Activated CD8-positive, alpha-beta memory T cell treated with anti-CD3 and anti-CD28 coated beads, Interleukin-2, amount 10 ng/mL, durations not matched to agents 7 days and 5 days (primary cell): ENCODE data around the gene CYP3A5. TPM values are rescaled to one million over a fixed set of nuclear protein-coding genes. Genes with fewer than 3 reads are reported as not detected.

Source experiments
- ATAC-seq: fragments of 150-1000 bp; cut with Tn5 transposase; one replicate; pipeline ENCODE4 v1.10.0; 2021; ENCODE audit warnings: moderate library complexity
- CTCF ChIA-PET: fragments of 350-600 bp; sonication (Branson Sonifier 250); formaldehyde crosslinking; loops from one replicate; lab custom pipeline; 2021; ENCODE audit warnings: antibody characterized with exemption; lab: Charles Lee
- DNase-seq: peaks from one replicate; pipeline ENCODE4 v3.0.0-alpha.2; 2020
- H3K27ac Mint-ChIP-seq: one replicate; pipeline ENCODE4 v1.8.0; 2021; ENCODE audit warnings: mild to moderate bottlenecking, mixed read lengths
- H3K27me3 Mint-ChIP-seq: one replicate; pipeline ENCODE4 v1.8.0; 2021; ENCODE audit warnings: mixed read lengths
- H3K36me3 Mint-ChIP-seq: one replicate; pipeline ENCODE4 v1.8.0; 2021; ENCODE audit warnings: mild to moderate bottlenecking, mixed read lengths
- H3K4me1 Mint-ChIP-seq: one replicate; pipeline ENCODE4 v1.8.0; 2021; ENCODE audit warnings: mixed read lengths
- H3K4me3 Mint-ChIP-seq: one replicate; pipeline ENCODE4 v1.8.0; 2021; ENCODE audit warnings: mild to moderate bottlenecking, moderate library complexity, mixed read lengths
- H3K9me3 Mint-ChIP-seq: one replicate; pipeline ENCODE4 v1.8.0; 2022; ENCODE audit warnings: low read depth, mixed read lengths
- total RNA-seq, 2 experiments: library from RNA; stranded (reverse); gene quantifications; one replicate each; pipeline ENCODE4 v1.2.3, GENCODE V29; 2021

The CYP3A5 gene
- total RNA-seq, 2 experiments from 2014 or later, result not detected

DNA sequence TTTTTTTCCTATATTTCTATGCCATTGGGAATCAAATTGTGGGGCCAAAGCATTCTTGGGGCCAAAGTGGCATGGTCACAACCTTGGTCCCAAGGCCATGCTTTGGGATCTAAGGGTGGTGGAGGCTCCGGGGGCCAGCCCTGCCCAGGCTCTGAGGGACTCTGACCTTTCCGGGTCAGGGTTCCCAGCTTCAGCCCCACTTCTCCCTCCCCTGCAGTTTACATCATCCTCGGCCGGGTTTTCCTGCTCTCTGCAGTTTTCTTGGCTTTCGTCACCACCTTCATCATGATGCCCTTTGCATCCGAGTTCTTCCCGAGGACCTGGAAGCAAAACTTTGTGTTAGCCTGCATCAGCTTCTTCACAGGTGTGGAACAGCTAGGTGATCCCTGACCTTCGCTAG, 73.3 kb downstream of the CYP3A5 start:
- no peak for DNase-seq
- Mint-ChIP-seq H3K27me3 (no peaks in the 10 kb centered on the region), H3K27ac (no peak overlapping the region), H3K4me1 (peaks cover 4% of the 10 kb centered on the region), H3K36me3 (no peaks in the 10 kb centered on the region), H3K4me3 (no peak overlapping the region), H3K9me3 (no peaks in the 10 kb centered on the region)
- ATAC-seq, result no peak
- CTCF ChIA-PET, result no interaction called here

- Mint-ChIP-seq H3K4me3 (no peak overlapping the region), H3K36me3 (no peaks in the 10 kb centered on the region), H3K9me3 (no peaks in the 10 kb centered on the region), H3K4me1 (peaks cover 4% of the 10 kb centered on the region), H3K27ac (no peak overlapping the region), H3K27me3 (no peaks in the 10 kb centered on the region)
- no peak for ATAC-seq
- DNase-seq, result no peak
- CTCF ChIA-PET, result no interaction called here
Measured at GRCh38 chr7:99605527-99605926, 74.3 kb downstream of the CYP3A5 start.

DNA sequence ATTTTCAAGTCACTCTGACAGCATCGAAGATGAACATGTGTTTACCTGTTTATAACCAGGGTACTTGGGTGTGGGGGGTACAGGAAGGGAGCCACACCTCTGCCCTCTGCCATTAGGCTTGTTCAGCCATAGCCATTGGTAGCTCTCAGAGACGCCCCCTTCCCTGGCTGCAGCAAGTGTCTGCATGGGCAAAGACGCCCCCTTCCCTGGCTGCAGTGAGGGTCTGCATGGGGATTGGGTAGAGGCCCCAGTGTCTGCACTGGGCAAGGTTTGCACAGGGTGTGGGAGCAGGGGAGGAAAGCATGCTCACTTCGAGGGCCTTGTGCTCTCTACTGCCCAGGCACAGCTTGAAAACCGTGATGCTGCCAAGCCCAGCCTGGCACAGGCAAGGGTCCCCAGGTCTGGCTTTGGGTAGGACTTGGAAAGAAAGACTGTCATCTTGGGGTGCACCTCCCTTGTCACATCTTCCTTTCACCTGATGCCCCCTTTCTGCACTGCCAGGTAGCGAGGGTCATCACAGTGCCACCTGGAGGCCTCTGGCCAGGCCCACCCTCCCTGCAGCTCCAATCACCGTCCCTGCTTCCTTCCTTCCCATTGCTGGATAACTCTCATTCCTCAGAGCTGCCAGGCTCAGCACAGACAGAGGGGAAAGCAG, 78.0 kb downstream of the CYP3A5 start:
- CTCF ChIA-PET, result interaction anchor here (1.1 to 1.5 kb wide), 2 partner anchors 14 to 25 kb away, joined by 3 to 4 read pairs; no protein-coding TSS in a partner anchor
- Mint-ChIP-seq H3K4me3 (no peak overlapping the region), H3K9me3 (no peaks in the 10 kb centered on the region), H3K27ac (no peak overlapping the region), H3K36me3 (no peaks in the 10 kb centered on the region), H3K27me3 (no peaks in the 10 kb centered on the region), H3K4me1 (peaks cover 4% of the 10 kb centered on the region)
- ATAC-seq, result no peak
- DNase-seq, result no peak

DNA sequence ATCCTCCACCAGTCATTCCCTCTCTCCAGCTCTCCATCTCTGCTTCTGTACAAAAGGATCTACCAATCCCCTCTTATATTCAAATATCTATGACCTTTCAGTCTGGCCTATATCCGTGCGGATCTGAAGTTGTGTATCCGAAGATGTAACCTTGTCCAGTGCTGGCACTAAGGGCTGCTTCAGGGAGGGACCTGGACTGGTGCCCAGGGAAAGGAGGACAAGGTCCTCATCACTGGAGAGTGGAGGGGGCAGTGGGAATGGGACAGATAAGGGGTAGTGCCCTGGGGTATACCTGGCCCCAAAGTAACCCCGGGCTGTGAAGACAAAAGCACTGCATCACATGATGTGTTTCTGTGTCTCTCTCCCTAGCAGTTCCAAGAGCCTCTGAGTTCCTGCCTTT, 80.0 kb downstream of the CYP3A5 start:
- CTCF ChIA-PET, result no interaction called here
- Mint-ChIP-seq H3K36me3 (no peaks in the 10 kb centered on the region), H3K9me3 (no peaks in the 10 kb centered on the region)

More for the DNA sequence above, 80.0 kb downstream of the CYP3A5 start:
- Mint-ChIP-seq H3K27ac (no peak overlapping the region), H3K27me3 (no peaks in the 10 kb centered on the region), H3K4me1 (peaks cover 4% of the 10 kb centered on the region), H3K4me3 (no peak overlapping the region)
- ATAC-seq (no peak), DNase-seq (no peak)

Other genes starting within 250 kb of the CYP3A5 start
- 1 to 10 TPM; 5.8 to 8.9 TPM for gene PTCD1, start 241.2 kb downstream of the CYP3A5 start, total RNA-seq
- gene CPSF4, start 241.1 kb downstream of the CYP3A5 start, total RNA-seq, result 10 to 100 TPM; 72.2 to 75.4 TPM
- gene ATP5MF, start 213.8 kb downstream of the CYP3A5 start, total RNA-seq, result 100 to 1,000 TPM; 388 to 467 TPM
- gene ZNF789, start 207.1 kb downstream of the CYP3A5 start, total RNA-seq, result 10 to 100 TPM; 21.5 to 30.1 TPM
- 10 to 100 TPM; 50.5 to 58.5 TPM for gene ZNF394, start 179.7 kb downstream of the CYP3A5 start, total RNA-seq
- 10 to 100 TPM; 13.2 to 13.6 TPM for gene ZKSCAN5, start 175.3 kb downstream of the CYP3A5 start, total RNA-seq
- 1 to 10 TPM; 5.1 to 5.2 TPM for gene FAM200A, start 127.9 kb downstream of the CYP3A5 start, total RNA-seq
- 10 to 100 TPM; 86.0 to 92.7 TPM for gene ZNF655, start 121.4 kb downstream of the CYP3A5 start, total RNA-seq
- 1 to 10 TPM in 1 of 2 experiments, not detected in 1; 2.3 TPM for gene TMEM225B, start 81.7 kb downstream of the CYP3A5 start, total RNA-seq
- gene ZSCAN25, start 63.0 kb downstream of the CYP3A5 start, total RNA-seq, result 10 to 100 TPM; 26.8 to 31.7 TPM
- not detected for gene CYP3A7, start 55.2 kb upstream of the CYP3A5 start, total RNA-seq
- not detected for gene CYP3A4, start 104.2 kb upstream of the CYP3A5 start, total RNA-seq
- not detected for gene CYP3A43, start 148.0 kb upstream of the CYP3A5 start, total RNA-seq
- under 1 TPM in 1 of 2 experiments, not detected in 1; 0.47 TPM for gene OR2AE1, start 197.0 kb upstream of the CYP3A5 start, total RNA-seq
- gene TRIM4, start 239.5 kb upstream of the CYP3A5 start, total RNA-seq, result 10 to 100 TPM; 26.4 to 26.7 TPM
- gene GJC3, start 249.6 kb upstream of the CYP3A5 start, total RNA-seq, result not detected